ENCODE measurements around the gene GAS6.

DNA sequence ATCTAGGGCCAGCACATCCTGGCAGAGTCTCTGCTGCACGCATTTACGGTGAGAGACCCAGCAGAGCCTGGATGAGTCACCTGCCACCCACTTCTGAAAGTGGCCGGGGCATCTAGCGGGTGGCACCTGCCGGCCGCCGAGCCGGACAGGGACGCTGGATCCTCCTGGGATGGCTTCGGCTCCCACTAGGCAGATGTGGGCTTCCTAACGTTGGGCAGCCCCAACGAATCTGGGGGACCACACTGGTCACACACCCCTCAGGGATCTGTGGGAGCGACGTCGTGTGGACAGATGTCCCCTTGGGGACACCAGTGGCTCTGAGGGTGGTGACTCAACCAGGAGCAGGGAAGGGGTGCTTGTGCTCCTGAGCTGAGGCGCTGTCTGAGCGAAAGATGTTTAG, 72.7 kb downstream of the GAS6 start:
- TF ChIP-seq EZH2phosphoT487 (IDR thresholded peaks at IDR 0.05; ENCODE audit: insufficient read depth, low read depth): no peak
- no peak for TF ChIP-seq EZH2 (IDR thresholded peaks at IDR 0.05; ENCODE audit: insufficient read depth, poor library complexity, severe bottlenecking)

Measured in GM23248 (cell line).